CD4-positive, alpha-beta T cell treated with Interleukin-15 for 4 hours (primary cell): ENCODE results near the gene OR4D6.
"Not testable (repeated sequence)": the region's sequence is repeated elsewhere in the genome, so short reads cannot be mapped to it uniquely, and the experiment has no call there.

Source experiments
- DNase-seq: peaks from one replicate; pipeline ENCODE4 v3.0.0-alpha.2; 2020; ENCODE audit warnings: low spot score

The OR4D6 gene

DNA sequence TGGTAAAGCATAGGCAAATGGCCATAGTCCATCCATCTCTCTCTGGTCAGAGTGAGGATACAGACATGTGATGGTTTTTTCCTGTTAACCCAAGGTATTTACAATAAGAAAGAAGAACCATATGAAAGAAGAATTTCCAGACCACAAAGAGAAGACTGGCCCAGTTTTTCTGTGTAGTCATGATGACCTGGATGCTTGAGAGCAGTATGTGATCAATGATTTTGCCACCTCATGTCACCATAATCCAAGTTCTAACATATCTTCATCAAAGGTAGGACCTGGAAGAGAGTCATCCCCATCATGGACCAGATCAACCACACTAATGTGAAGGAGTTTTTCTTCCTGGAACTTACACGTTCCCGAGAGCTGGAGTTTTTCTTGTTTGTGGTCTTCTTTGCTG lies at the start of gene OR4D6:
Gene OR4D6, plus strand, starts transcription at position 301 of the 400 bp plus-strand sequence. Its CDS starts 0 bp downstream, at position 301.
- DNase-seq = no peak

DNA sequence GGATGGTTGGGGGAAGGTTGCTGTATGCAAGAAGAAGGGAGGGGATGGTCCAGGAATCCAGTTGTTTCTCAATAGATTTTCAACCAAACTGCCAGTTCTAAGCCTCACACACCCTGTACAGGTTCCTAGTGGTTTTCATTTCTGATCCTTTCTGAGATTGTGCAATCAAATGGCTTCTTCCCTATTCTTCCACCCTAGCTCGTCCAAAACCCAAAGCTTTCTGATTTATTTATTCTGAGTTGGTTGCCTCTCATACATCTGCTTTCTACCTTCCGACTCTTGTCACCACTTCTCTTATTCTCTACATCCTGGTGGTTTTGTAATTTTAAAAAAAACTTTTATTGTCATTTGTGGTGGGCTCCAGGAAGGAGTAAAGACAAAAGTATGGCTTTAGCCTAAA lies 43.1 kb upstream of the OR4D6 start:
- DNase-seq = no peak

DNA sequence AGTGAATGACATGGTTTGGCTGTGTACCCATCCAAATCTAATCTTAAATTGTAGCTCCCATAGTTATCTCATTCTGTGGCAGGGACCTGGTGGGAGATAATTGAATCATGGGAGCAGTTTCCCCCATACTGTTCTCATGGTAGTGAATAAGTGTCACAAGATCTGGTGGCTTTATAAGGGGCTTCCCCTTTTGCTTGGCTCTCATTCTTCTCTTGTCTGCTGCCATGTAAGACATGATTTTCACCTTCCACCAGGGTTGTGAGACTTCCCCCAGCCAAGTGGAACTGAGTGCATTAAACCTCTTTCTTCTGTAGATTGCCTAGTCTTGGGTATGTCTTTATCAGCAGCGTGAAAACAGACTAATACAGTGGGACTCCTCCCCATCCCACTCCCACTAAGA lies 41.6 kb upstream of the OR4D6 start:
- DNase-seq = no peak

DNA sequence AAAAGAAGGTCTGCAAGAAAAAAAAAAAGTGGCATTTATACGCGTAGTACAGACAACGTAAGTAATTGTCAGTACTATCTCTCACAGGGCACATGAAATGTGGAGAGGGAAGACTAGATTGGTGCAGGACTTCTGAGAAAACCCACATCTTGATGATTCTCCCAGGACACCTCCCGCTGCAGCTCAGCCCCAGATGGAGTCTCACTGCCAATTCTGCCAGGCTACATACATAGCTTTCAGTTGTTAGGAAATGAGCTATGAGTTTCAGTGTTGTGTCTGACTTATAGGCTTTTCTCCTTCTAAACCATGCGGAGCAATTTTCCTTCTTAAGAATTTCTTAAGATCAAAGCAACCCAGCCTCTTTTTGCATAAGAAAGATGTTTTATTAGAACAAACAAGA lies 40.1 kb upstream of the OR4D6 start:
- DNase-seq = no peak

DNA sequence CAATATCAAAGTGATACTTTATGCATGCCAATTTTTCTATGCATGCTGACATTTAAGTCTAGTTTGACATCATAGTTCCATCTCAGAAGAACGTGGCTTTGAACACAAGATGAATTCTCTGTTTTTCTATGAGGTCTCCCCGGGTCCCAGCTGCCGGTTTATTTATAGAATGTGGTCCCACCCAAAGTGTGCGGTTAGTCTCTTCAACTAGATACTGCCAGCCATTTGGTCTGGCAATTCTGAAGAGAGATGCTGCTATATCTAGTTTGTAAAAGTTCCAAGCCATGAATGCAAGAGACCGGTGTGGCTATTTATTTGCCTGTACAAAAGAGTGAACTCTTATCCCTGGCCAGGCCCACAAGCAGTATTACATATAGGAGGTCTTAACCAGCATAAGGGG lies 39.7 kb upstream of the OR4D6 start:
- no peak for DNase-seq

DNA sequence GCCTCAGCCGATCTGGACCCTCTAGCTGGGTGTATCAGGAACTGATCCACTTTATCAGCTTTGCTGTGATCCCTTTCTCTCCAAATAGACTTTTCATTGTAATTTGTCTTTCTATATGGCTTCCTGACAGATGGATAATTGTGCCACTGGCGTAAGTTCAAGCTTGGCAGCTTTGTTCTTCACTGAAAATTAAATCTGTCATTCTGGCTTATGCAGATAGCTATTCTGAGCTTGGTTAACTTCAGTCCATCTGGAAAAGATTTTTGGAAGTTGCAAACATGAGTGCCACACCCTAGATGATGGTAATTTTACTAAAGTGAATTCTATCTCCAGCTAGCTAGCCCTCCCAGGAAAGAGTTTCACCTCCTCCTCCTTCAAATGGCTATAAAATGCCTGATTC lies 38.6 kb upstream of the OR4D6 start:
- DNase-seq = no peak

DNA sequence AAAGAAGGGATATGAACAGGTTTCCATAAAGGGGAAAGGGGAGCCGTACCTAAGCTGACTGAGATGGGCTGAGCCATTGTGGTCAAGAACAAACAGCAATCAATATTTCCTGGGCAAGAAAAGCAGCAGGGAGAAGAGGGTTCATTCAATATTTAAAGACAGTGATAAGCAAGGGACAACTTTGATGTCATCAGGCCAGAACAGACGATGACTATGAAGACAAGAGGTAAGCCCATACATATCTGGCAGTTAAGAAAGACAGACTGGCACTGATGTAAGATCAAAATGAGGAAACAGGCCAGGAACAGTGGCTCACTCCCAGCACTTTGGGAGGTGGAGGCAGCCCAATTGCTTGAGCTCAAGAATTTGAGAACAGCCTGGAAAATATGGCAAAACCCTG lies 32.9 kb upstream of the OR4D6 start:
- DNase-seq = no peak

DNA sequence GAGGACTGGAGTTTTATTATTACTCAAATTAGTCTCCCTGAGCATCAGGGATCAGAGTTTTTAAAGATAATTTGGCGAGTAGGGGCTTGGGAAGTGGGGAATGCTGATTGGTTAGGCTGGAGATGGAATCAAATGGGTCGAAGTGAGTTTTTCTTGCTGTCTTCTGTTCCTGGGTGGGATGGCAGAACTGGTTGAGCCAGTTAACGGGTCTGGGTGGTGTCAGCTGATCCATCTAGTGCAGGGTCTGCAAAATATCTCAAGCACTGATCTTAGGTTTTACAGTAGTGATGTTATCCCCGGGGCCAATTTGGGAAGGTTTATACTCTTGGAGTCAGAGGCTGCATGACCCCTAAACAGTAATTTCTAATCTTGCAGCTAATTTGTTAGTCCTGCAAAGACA lies 31.6 kb upstream of the OR4D6 start:
- DNase-seq = no peak

DNA sequence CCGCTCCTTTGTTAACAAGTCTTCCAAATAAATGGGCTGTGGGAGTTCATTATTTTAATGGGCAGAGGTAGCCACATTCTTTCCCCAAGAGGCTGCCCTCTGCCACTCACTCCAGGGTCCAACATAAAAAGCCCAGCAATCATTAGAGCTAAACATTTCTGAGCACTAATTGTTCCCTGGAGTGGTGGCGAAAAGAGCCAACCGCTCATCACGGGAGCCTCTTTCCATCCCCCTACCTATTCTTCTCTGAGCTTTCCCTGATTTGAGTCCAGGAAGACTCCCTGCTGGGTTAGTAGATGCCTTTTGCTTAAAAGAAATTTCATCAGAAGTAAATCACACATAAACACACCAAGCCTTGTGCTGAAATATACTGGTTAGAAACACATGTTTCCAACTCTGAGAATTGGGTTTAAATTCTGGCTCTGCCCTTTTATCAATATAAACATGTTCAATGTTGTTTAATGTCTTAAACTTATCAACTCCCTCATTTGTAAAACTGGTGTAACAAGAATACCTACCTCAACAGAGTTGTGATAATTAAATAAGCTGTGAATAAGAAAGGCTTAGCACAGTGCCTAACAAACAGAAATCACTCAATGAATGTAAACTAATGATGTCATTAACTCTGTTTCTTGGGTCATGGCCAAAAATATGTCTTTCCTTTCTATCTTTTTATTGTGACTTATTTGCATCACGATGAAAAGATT lies 30.2 kb upstream of the OR4D6 start, which contains the start of gene OR5A2:
Gene OR5A2, minus strand, starts transcription at position 53 of the 707 bp plus-strand sequence. CDS start 3,460 bp downstream, outside the sequence.
- no peak for DNase-seq

DNA sequence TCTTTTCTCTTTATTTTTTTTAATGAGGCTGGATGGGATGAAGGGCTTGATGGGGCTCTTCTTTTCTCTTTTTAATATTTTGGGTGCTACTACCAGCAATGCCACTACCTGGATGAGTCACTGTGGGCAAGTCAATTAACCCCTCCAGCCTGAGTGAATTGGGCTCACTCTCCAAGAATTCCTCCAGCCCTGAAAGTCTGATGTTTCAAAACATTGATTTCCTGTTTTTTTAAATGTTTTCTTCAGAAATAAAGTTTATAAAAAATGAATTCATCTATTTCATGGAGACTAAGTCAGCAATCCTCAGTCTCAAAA lies 29.7 kb upstream of the OR4D6 start:
- DNase-seq = no peak

DNA sequence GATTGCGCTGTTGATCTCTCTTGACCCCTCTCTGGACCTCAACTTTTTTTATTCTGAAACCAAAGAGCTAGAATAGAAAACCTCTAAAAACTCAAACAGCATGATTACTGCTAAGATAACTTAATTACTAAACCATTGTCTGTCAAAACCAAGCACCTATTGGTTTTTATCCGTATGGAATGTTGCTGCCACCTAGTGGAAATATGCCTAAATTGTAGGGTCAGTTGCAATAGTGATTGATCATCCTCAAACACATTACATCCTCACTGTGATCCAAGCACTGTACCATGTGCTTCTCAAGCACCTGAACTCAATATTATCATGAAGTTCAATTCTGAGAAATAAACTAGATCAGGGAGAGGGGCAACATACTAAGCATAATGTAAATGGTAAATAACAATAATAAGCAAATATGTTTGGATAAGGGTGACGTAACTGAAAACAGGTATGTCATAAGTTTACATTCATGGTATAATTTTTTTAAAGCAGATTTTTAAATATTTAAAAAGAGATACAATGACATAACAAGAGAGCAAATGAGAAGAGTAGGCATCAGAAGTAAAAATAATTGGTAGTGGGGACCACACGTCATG lies 26.7 kb upstream of the OR4D6 start:
- DNase-seq = peak; percentile 57

DNA sequence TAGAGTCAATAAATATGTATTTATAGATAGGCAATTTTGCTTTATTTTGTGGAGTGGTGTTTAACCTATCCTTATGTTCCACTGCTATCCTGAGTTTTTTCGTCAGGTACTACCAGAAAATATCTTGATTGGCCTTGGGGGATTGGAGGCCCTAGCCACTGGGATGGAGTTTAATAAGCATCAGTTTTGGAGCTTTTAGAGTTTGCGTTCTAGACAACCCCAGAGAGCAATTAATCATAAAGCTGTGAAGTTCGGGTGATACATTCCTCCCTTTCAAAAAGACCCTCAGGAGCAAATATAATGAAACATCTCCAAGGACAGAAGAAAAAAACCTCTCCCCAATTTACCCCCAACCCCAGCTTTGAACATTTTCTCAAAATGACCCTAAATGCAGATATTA lies 20.6 kb upstream of the OR4D6 start, which contains the start of gene OR5A1:
Gene OR5A1, plus strand, starts transcription at position 301 of the 400 bp plus-strand sequence. CDS start 6,700 bp downstream, outside the sequence.
- DNase-seq = no peak

DNA sequence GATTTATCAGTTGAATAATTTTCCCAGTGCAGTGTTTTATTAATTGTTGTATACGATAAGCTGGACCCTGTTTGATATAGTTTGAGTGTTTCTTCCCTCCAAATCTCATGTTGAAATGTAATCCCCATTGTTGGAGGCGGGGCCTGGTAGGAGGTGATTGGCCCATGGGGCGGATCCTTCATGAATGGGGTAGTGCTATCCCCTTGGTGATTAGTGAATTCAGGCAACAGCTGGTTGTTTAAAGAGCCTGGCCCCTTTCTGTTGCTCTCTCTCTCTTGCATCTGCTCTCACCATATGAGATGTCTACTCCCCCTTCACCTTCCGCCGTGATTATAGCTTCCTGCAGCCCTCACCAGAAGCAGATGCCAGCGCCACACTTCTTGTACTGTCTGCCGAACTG lies 19.0 kb upstream of the OR4D6 start:
- DNase-seq = no peak

DNA sequence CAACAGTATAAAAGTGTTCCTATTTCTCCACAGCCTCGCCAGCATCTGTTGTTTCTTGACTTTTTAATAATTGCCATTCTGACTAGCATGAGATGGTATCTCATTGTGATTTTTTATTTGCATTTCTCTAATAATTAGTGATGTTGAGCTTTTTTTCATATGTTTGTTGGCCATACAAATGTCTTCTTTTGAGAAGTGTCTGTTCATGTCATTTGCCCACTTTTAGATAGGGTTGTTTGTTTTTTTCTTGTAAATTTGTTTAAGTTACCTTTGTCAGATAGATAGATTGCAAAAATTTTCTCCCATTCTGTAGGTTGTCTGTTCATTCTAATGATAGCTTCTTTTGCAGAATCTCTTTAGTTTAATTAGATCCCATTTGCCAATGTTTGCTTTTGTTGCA lies 11.1 kb upstream of the OR4D6 start:
- not testable (repeated sequence) for DNase-seq

DNA sequence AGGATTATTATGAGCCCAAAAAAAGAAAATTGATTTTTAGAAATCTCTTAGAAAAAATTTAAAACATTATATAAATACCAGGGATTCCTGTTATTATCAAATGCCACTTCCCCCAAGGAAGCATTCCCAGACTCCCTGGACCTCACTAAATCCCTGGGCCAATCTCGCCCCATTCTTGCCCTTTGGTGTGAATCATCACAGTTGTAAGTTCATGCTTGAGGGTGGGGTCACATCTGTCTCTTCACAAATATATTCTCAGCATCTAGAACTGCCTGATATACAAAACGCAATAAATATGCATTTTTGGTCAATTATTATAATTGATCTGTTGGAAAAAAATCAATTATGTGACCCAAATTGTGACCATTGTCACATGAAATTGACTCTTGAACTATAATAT lies 8.3 kb upstream of the OR4D6 start:
- DNase-seq = no peak

DNA sequence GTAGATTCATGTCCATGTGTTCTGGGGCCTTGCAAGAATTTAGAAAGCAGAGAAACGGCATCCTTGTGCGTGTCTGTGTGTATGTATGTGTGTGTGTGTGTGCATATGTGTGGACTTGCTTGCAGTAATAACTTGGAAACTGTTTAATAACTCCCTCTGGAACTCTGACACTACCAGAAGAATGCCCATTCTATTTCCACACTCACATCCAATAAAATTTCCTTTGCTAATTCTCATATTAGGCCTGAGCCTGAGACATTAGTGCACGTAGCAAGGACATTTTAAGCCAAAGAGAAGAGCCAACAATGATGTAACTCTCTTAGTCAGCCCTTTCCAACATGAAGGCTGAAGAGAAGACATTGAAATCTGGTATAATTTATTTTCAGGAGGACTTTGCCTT lies 3.2 kb downstream of the OR4D6 start:
- DNase-seq = no peak

DNA sequence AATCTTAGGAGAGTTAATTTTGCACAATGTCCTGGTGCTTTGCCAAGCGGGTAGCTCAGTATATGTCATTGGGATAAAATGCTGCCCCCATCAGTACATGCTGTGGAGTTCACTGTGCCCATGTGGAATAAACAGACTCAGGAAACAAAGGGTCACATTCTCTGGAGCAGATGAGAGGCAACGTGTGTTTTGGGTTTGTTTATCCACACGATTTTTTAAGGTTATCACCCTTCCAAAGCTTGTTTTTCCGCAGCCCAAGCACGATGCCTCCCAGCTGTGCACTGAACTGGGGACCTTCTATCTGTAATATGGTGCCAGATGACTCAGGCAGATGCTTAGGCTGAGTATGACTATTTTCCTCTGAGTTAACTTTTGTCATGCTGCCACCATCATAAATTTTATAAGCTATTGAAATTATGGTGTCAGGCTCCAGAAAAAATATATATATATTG lies 6.5 kb downstream of the OR4D6 start:
- no peak for DNase-seq

DNA sequence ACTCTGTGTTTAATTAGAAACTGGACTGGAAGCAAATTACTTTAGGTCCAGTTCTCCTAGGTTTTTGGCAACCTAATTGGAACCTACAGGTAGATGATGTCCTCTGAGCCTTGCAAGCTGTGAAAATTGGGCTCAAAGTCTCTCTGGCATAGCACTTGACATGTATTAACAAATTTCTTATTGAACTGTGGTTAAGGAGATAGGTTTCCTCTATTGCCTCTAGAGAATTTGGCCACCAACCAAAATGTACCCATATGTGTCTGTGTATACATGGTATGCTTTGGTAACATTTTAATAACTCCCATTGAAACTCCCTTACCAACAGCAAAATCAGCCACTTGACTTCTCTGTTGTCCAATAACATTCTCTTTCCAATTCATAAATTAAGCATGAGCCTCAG lies 16.3 kb downstream of the OR4D6 start, which contains the start of gene OR4D10:
Gene OR4D10, plus strand, starts transcription at position 301 of the 400 bp plus-strand sequence. CDS start 4,115 bp downstream, outside the sequence.
- no peak for DNase-seq

DNA sequence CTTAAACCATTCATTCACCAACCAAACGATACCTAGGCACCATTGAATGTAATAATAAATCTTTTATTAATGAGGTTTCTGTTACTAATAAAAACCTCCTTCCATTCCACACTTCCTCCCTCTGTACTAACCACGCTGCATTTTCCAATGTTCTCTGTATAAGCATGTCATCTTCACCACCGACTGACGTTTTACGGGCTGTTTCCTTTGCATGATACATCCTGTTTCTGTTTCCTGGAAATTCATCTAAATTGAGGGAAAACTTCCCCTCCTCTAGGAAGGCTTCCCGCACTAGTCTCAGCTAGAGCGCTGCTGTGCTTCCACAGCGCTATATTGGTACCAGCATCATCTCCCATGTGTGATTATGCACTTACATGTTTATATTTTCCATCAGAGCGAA lies 18.4 kb downstream of the OR4D6 start:
- DNase-seq = no peak

DNA sequence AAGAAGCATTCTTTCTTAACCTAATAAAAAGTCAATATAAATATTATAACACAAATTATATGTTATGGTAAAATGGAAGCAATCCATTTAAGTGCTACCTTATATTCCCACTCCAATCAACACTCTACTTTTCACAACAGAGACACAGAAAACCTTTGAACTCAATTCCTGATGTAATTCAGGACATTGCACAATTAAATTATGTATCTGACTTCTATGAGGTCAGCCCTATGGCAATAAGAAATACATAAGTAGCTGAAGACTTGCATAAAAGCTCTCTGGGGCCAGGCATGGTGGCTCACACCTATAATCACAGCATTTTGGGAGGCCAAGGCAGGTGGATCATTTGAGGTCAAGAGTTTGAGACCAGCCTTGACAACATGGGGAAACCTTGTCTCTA lies 23.1 kb downstream of the OR4D6 start:
- DNase-seq = no peak

DNA sequence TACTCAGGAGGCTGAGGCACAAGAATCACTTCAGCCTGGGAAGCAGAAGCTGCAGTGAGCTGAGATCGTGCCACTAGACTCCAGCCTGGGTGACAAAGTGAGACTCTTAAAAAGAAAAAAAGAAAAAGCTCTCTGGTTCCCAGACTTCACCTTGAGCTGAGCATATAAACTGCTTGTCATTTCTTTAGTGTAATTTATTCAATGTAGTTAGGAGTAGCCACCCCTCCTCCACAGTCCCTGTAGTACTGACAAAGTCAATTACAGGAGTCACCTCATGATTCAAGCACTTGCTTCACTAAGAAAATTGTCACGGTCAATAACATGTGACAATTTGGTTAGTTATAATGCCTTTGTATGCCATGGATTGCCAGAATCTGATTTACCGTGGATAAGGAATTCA lies 23.6 kb downstream of the OR4D6 start:
- no peak for DNase-seq

DNA sequence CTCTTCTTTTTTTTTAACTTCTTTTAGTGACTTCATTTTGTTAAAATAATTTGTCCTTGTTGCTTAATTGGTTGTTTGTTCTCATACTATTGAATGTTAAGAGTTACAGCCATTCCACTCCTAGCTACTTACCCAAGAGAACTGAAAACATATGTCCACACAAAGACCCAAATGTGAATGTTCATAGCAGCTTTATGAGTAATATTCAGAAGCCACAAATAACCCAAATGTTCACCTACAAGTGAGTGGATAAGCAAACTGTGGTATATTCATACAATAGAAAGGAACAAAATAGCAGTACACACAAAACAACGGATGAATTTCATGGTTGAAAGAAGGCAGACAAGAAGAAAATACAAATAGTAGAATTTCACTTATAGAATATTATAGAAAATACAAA lies 45.2 kb downstream of the OR4D6 start:
- DNase-seq = no peak

DNA sequence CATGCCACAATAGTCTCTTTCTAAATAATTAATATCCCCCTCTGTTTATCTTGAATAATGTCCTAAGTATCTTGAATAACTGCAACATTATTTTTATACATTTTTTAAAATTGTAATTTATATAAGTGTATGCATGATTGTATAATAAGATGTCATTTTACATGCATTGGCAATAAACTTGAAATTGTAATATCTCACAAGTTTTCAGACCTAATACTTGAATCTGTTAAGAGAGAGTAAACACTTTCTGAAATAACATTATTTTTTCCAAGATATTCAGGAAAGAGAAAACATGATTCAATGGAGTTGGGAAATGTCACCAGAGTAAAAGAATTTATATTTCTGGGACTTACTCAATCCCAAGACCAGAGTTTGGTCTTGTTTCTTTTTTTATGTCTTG lies 46.5 kb downstream of the OR4D6 start, which contains the start of gene OR4D11:
Gene OR4D11, plus strand, starts transcription at position 301 of the 400 bp plus-strand sequence. Its CDS starts 0 bp downstream, at position 301.
- no peak for DNase-seq
